Vagina (tissue), 2 donors: ENCODE data around the gene HOXD13.

Source experiments
- POLR2A ChIP-seq, 2 donors: fragments of 450-650 bp; IDR thresholded peaks; one replicate each; pipeline ENCODE4 v1.6.1; 2017; ENCODE audit warnings: antibody characterized with exemption in 2 of 2, mild to moderate bottlenecking in 2 of 2, moderate library complexity in 2 of 2
- POLR2AphosphoS5 ChIP-seq, 2 donors: sonication (generic); formaldehyde crosslinking; IDR thresholded peaks; one replicate each; pipeline ENCODE4 v1.9.0; 2017; ENCODE audit warnings: antibody characterized with exemption in 2 of 2, mild to moderate bottlenecking in 2 of 2, low read depth in 1 of 2; ENCODE audit not compliant: insufficient read depth in 1 of 2
- TF ChIP-seq, protein P1 (sequence below), 3 experiments: fragments of 450-650 bp in 2 of 3; fragments of 200-600 bp in 1 of 3; sonication (generic) in 1 of 3; IDR thresholded peaks; one replicate each; pipeline ENCODE4 v1.5.1; 2017 to 2019; ENCODE audit warnings: antibody characterized with exemption in 3 of 3, mild to moderate bottlenecking in 2 of 3, moderate library complexity in 2 of 3

DNA sequence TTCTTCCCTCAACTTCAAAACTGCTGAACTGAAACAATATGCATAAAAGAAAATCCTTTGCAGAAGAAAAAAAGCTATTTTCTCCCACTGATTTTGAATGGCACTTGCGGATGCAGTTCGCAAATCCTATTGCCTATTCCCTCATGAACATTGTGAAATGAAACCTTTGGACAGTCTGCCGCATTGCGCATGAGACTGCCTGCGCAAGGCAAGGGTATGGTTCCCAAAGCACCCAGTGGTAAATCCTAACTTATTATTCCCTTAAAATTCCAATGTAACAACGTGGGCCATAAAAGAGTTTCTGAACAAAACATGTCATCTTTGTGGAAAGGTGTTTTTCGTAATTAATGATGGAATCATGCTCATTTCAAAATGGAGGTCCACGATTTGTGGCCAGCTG, 45.4 kb downstream of the HOXD13 start:
- TF ChIP-seq POLR2A (IDR thresholded peaks at IDR 0.05) (no peak), POLR2AphosphoS5 (IDR thresholded peaks at IDR 0.05; ENCODE audit: insufficient read depth in 1 of 2, low read depth in 1 of 2) (no peak)
- TF ChIP-seq, protein P1, sequence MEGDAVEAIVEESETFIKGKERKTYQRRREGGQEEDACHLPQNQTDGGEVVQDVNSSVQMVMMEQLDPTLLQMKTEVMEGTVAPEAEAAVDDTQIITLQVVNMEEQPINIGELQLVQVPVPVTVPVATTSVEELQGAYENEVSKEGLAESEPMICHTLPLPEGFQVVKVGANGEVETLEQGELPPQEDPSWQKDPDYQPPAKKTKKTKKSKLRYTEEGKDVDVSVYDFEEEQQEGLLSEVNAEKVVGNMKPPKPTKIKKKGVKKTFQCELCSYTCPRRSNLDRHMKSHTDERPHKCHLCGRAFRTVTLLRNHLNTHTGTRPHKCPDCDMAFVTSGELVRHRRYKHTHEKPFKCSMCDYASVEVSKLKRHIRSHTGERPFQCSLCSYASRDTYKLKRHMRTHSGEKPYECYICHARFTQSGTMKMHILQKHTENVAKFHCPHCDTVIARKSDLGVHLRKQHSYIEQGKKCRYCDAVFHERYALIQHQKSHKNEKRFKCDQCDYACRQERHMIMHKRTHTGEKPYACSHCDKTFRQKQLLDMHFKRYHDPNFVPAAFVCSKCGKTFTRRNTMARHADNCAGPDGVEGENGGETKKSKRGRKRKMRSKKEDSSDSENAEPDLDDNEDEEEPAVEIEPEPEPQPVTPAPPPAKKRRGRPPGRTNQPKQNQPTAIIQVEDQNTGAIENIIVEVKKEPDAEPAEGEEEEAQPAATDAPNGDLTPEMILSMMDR (IDR thresholded peaks at IDR 0.05): no peak
